Fibroblast of lung (primary cell): Measurements from ENCODE around the gene CLMP. TPM values are rescaled to one million over a fixed set of nuclear protein-coding genes. Genes with fewer than 3 reads are reported as not detected.
"Not testable (repeated sequence)": the region's sequence is repeated elsewhere in the genome, so short reads cannot be mapped to it uniquely, and the experiment has no call there.

Source experiments
- DNase-seq, 2 donors: peaks; one replicate each; pipeline versions ENCODE4 v3.0.0 to v3.0.0-alpha.2; 2010; ENCODE audit warnings: low read depth in 2 of 2
- H2AFZ ChIP-seq: 2 replicates; pipeline ENCODE4 v1.5.1; 2012; ENCODE audit warnings: low read length, control low read depth, inconsistent platforms
- H3K27ac ChIP-seq: 2 replicates; pipeline ENCODE4 v1.5.1; 2011; ENCODE audit warnings: low read length, control low read depth; ENCODE audit not compliant: insufficient read depth
- H3K27me3 ChIP-seq: 2 replicates; pipeline ENCODE4 v1.5.1; 2011; ENCODE audit warnings: mild to moderate bottlenecking, low read length; ENCODE audit not compliant: control insufficient read depth, insufficient read depth
- H3K36me3 ChIP-seq: 2 replicates; pipeline ENCODE4 v1.5.1; 2011; ENCODE audit warnings: low read length; ENCODE audit not compliant: control insufficient read depth, insufficient read depth
- H3K4me1 ChIP-seq: 2 replicates; pipeline ENCODE4 v1.5.1; 2011; ENCODE audit warnings: low read length; ENCODE audit not compliant: control insufficient read depth, insufficient read depth; ENCODE audit errors: extremely low read depth
- H3K4me2 ChIP-seq: 2 replicates; pipeline ENCODE4 v1.5.1; 2011; ENCODE audit warnings: low read length, control low read depth; ENCODE audit not compliant: insufficient read depth; ENCODE audit errors: extremely low read depth
- H3K4me3 ChIP-seq, 4 experiments: fragments of 200-600 bp in 1 of 4; sonication (generic) in 1 of 4; replicated peaks in 1 of 4; 2 replicates each; pipeline ENCODE4 v1.5.1; 2011 to 2016; ENCODE audit warnings: low read length in 4 of 4, low read depth in 3 of 4, mild to moderate bottlenecking in 3 of 4, control low read depth in 2 of 4, inconsistent platforms in 1 of 4, mixed read lengths in 1 of 4; ENCODE audit not compliant: insufficient read depth in 1 of 4; ENCODE audit errors: control extremely low read depth in 1 of 4
- H3K79me2 ChIP-seq: 2 replicates; pipeline ENCODE4 v1.5.1; 2012; ENCODE audit warnings: mild to moderate bottlenecking, low read length, inconsistent platforms; ENCODE audit not compliant: control insufficient read depth, insufficient read depth
- H3K9ac ChIP-seq: 2 replicates; pipeline ENCODE4 v1.5.1; 2011; ENCODE audit warnings: mild to moderate bottlenecking, low read length, control low read depth; ENCODE audit not compliant: insufficient read depth
- H3K9me3 ChIP-seq: 2 replicates; pipeline ENCODE4 v1.5.1; 2012; ENCODE audit warnings: low read depth, low read length; ENCODE audit not compliant: control insufficient read depth, insufficient read depth
- H4K20me1 ChIP-seq: 2 replicates; pipeline ENCODE4 v1.5.1; 2011; ENCODE audit warnings: low read length; ENCODE audit not compliant: control insufficient read depth, insufficient read depth; ENCODE audit errors: extremely low read depth
- EZH2 ChIP-seq: IDR thresholded peaks from 2 replicates; pipeline ENCODE4 v1.5.1; 2012; ENCODE audit warnings: low read length, control low read depth, mild to moderate bottlenecking; ENCODE audit errors: missing control alignments
- polyA plus RNA-seq, 2 donors: library from polyadenylated mRNA; depleted of rRNA in 1 of 2; stranded (reverse) in 1 of 2; unstranded in 1 of 2; fragments of >200 nt; gene quantifications; 2 replicates each; pipeline ENCODE4 v1.2.1, GENCODE V29; 2011 to 2012; ENCODE audit warnings: missing spikeins in 1 of 2
- total RNA-seq: library from RNA; depleted of rRNA; stranded (reverse); fragments of >200 nt; gene quantifications from 2 replicates; pipeline ENCODE4 v1.2.1, GENCODE V29; 2014
- TF ChIP-seq, protein P1 (sequence below), 2 donors: IDR thresholded peaks in 1 of 2; conservative IDR thresholded peaks in 1 of 2; 1 replicate in 1 of 2; 2 replicates in 1 of 2; pipeline ENCODE4 v1.5.1; 2011 to 2012; ENCODE audit warnings: low read length in 2 of 2, control low read depth in 1 of 2, inconsistent platforms in 1 of 2, low read depth in 1 of 2, mild to moderate bottlenecking in 1 of 2

CLMP gene
- total and polyA plus RNA-seq, 2 donors (not counting 1 experiment from before 2014, with no cell fraction given) = 107 to 243 TPM

- no peaks in the 10 kb centered on the region for H3K9me3 ChIP-seq
- H3K4me1 ChIP-seq = peaks cover 6% of the 10 kb centered on the region
- H3K4me3 ChIP-seq = no peak overlapping the region
- H2AFZ ChIP-seq = no peak overlapping the region
- H3K27me3 ChIP-seq = no peaks in the 10 kb centered on the region
- no peak for DNase-seq
- H3K79me2 ChIP-seq = no peaks in the 10 kb centered on the region
- no peak overlapping the region for H3K4me2 ChIP-seq
- H3K27ac ChIP-seq = no peak overlapping the region
- H3K9ac ChIP-seq = no peak overlapping the region
- no peaks in the 10 kb centered on the region for H3K36me3 ChIP-seq
- TF ChIP-seq, protein P1, sequence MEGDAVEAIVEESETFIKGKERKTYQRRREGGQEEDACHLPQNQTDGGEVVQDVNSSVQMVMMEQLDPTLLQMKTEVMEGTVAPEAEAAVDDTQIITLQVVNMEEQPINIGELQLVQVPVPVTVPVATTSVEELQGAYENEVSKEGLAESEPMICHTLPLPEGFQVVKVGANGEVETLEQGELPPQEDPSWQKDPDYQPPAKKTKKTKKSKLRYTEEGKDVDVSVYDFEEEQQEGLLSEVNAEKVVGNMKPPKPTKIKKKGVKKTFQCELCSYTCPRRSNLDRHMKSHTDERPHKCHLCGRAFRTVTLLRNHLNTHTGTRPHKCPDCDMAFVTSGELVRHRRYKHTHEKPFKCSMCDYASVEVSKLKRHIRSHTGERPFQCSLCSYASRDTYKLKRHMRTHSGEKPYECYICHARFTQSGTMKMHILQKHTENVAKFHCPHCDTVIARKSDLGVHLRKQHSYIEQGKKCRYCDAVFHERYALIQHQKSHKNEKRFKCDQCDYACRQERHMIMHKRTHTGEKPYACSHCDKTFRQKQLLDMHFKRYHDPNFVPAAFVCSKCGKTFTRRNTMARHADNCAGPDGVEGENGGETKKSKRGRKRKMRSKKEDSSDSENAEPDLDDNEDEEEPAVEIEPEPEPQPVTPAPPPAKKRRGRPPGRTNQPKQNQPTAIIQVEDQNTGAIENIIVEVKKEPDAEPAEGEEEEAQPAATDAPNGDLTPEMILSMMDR (conservative IDR thresholded peaks at IDR 0.05 in 1 of 2, IDR thresholded peaks at IDR 0.05 in 1 of 2; ENCODE audit: low read depth in 1 of 2, low read length in 2 of 2) = no peak
- no peak for TF ChIP-seq EZH2
- no peaks in the 10 kb centered on the region for H4K20me1 ChIP-seq
These were observed 16.3 kb upstream of the CLMP start for GRCh38 chr11:123211149-123211852.

DNA sequence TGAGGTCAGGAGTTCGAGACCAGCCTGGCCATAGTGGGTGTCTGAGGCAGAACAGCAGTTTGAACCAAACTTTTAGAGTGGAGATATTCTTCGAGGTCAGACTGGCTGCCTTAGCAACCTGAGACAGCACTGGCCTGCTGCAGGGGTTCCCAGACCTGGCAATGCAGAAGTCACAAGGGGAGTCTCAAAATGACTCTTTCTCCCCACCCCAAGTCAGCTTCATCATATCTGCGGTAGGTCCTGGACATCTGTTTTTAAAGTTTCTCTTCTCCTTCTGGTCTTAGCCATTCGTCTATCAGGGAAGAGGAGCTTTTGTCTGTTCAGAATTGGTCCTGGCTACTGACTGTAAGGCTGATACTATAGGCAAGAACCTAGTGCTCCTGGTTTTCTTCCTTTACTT lies 14.5 kb upstream of the CLMP start:
- no peak overlapping the region for H3K27ac ChIP-seq

DNA sequence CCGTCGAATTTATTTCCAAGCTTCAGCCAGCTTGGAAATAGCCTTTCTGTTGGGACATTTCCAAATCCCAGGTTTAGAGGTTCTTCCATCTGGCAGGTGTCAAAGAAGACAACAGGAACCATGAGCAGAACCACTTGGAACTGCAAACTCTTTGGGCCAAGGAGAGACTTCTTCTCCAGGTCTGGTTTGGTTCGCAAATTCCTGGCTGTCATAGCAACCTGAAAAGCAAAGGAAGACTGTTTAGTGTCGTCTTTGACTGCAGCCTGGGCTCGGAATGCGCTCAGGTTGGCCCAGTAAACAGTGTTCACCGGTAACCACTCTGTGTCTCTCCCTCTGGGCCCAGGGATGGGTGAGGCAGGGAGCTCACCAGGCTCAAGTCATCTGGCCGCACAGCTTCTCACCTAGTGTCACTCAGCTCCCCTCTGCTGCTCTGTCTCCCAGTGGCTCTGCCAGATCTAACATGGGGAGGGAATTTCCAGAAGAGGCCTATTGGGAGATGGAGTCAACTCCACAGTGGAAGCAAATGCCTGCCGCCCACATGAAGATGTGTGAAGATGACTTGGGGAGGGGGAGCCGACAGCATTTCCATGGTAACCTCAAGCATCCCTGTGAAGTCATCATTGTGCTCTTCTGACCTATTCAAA lies 11.9 kb upstream of the CLMP start:
- TF ChIP-seq, protein P1 (conservative IDR thresholded peaks at IDR 0.05 in 1 of 2, IDR thresholded peaks at IDR 0.05 in 1 of 2; ENCODE audit: low read depth in 1 of 2, low read length in 2 of 2) = no peak
- TF ChIP-seq EZH2 = no peak
- Histone ChIP-seq H3K36me3 (no peaks in the 10 kb centered on the region), H2AFZ (no peak overlapping the region), H4K20me1 (no peaks in the 10 kb centered on the region), H3K4me3 (no peak overlapping the region), H3K9ac (no peak overlapping the region), H3K4me2 (no peak overlapping the region), H3K4me1 (peaks cover 11% of the 10 kb centered on the region), H3K27ac (no peak overlapping the region), H3K9me3 (no peaks in the 10 kb centered on the region), H3K27me3 (no peaks in the 10 kb centered on the region), H3K79me2 (no peaks in the 10 kb centered on the region)
- peak in 1 of 2 donors; percentile 16 for DNase-seq

More for the DNA sequence above, 14.5 kb upstream of the CLMP start:
- H3K27me3 ChIP-seq = no peaks in the 10 kb centered on the region
- TF ChIP-seq, protein P1 (conservative IDR thresholded peaks at IDR 0.05 in 1 of 2, IDR thresholded peaks at IDR 0.05 in 1 of 2; ENCODE audit: low read depth in 1 of 2, low read length in 2 of 2) = no peak
- no peak for TF ChIP-seq EZH2
- no peak overlapping the region for H3K4me2 ChIP-seq
- H3K79me2 ChIP-seq = no peaks in the 10 kb centered on the region
- no peaks in the 10 kb centered on the region for H3K9me3 ChIP-seq
- no peak overlapping the region for H3K9ac ChIP-seq
- H3K4me1 ChIP-seq = peaks cover 6% of the 10 kb centered on the region
- no peaks in the 10 kb centered on the region for H3K36me3 ChIP-seq
- no peak overlapping the region for H2AFZ ChIP-seq
- H3K4me3 ChIP-seq = no peak overlapping the region
- no peak for DNase-seq
- no peaks in the 10 kb centered on the region for H4K20me1 ChIP-seq

DNA sequence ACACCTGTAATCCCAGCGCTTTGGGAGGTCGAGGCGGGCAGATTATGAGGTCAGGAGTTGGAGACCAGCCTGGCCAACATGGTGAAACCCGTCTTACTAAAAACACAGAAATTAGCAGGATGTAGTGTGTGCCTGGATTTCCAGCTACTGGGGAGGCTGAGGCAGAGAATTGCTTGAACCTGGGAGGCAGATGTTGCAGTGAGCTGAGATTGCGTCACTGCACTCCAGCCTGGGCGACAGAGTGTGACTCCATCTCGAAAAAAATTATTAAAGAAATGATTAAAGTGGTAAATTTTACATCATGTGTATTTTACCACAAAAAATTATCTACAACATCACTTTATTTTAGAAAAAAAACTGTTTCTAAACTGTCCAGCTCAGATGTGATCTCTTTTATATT lies 11.0 kb upstream of the CLMP start:
- not testable (repeated sequence) for H3K27me3 ChIP-seq, H3K4me3 ChIP-seq, H2AFZ ChIP-seq, H4K20me1 ChIP-seq, H3K9me3 ChIP-seq, H3K36me3 ChIP-seq, H3K27ac ChIP-seq, H3K79me2 ChIP-seq, H3K4me1 ChIP-seq, H3K9ac ChIP-seq, DNase-seq, H3K4me2 ChIP-seq
